OCI-LY1 (cell line): Measurements from ENCODE around the gene HEG1.

ENCODE experiments used
- EZH2 ChIP-seq: fragments of 200-600 bp; sonication (generic), shearing (Covaris generic); IDR thresholded peaks from 2 replicates; pipeline ENCODE4 v1.8.0; 2017; ENCODE audit warnings: borderline replicate concordance, mixed run types, mild to moderate bottlenecking, antibody characterized with exemption, low read length, moderate library complexity, mixed read lengths
- TF ChIP-seq, protein P1 (sequence below): fragments of 200-600 bp; sonication (generic), shearing (Covaris generic); IDR thresholded peaks from 2 replicates; pipeline ENCODE4 v1.5.1; 2017; ENCODE audit warnings: mild to moderate bottlenecking, antibody characterized with exemption, low read length, moderate library complexity, mixed read lengths

- TF ChIP-seq, protein P1, sequence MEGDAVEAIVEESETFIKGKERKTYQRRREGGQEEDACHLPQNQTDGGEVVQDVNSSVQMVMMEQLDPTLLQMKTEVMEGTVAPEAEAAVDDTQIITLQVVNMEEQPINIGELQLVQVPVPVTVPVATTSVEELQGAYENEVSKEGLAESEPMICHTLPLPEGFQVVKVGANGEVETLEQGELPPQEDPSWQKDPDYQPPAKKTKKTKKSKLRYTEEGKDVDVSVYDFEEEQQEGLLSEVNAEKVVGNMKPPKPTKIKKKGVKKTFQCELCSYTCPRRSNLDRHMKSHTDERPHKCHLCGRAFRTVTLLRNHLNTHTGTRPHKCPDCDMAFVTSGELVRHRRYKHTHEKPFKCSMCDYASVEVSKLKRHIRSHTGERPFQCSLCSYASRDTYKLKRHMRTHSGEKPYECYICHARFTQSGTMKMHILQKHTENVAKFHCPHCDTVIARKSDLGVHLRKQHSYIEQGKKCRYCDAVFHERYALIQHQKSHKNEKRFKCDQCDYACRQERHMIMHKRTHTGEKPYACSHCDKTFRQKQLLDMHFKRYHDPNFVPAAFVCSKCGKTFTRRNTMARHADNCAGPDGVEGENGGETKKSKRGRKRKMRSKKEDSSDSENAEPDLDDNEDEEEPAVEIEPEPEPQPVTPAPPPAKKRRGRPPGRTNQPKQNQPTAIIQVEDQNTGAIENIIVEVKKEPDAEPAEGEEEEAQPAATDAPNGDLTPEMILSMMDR: no peak
- no peak for TF ChIP-seq EZH2
Observed at GRCh38 chr3:124939661-124940060, 116.1 kb downstream of the HEG1 start.
